Cortex of kidney (tissue), 1 donor: ENCODE measurements around the gene PDIK1L.

ENCODE experiments used
- DNase-seq: peaks from one replicate; lab custom pipeline; 2025; lab: John Stamatoyannopoulos, UW

PDIK1L gene

DNA sequence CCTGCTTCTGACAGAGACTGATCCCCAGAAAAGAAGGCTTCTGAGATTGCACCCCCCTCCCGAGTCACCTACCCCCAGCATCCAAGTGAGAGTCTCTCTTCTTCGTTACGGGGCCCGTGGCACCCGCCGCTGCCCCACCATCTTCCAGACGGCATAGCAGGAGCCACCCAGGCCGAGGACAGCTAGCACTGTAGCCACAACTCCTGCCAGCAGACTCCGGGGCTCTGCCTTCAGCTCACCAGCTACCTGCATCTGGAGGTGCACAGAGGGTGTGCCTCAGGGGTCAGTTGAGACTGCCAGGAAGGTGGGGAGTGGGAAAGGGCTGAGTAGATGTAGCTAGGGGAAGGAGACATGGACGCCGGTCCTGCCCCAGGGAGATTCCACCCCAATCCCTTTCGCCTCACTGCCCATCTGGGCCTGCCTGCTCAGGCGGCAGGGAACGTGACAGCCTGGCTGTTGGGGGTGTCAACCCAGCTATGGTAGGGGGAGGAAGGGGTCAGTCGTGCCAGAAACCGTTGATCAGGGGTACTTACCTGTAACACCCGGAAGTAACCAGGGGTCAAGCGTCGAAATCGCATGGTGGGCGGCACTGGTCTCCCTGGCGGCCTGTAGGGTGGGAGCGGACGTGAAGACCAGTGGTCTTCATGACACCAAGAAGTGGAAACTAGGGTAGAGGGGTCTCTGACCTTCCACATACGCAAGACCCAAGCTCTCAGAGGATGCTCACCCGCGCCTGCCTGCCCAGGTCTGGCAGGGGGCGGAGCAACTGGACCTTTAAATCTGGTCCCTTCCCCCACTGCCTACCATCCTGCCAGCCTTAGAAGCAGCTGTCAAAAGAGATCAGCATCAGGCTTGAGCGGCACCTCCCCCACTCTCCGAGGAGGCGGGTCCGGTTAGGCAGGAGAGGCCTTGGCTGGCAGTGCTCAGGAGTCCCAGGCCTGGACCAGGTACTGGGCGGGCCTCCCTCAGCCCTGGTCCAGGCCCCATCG, 59.8 kb downstream of the PDIK1L start, which contains the start of gene ZNF593OS:
Gene ZNF593OS (minus strand): TSS at position 749 of the 989 bp plus-strand sequence. CDS start 171 bp downstream, at position 578.
- no peak for DNase-seq
